ENCODE measurements around the gene BRSK2. TPM values are rescaled to one million over a fixed set of nuclear protein-coding genes. Genes with fewer than 3 reads are reported as not detected.

Gene BRSK2
- total RNA-seq, 1 donor from 2014 or later: 59.9 TPM

GRCh38 chr11:1502954-1503707 lies 113.4 kb downstream of the BRSK2 start:
- no peak overlapping the region for H3K4me3 Mint-ChIP-seq
- TF ChIP-seq, protein P1, sequence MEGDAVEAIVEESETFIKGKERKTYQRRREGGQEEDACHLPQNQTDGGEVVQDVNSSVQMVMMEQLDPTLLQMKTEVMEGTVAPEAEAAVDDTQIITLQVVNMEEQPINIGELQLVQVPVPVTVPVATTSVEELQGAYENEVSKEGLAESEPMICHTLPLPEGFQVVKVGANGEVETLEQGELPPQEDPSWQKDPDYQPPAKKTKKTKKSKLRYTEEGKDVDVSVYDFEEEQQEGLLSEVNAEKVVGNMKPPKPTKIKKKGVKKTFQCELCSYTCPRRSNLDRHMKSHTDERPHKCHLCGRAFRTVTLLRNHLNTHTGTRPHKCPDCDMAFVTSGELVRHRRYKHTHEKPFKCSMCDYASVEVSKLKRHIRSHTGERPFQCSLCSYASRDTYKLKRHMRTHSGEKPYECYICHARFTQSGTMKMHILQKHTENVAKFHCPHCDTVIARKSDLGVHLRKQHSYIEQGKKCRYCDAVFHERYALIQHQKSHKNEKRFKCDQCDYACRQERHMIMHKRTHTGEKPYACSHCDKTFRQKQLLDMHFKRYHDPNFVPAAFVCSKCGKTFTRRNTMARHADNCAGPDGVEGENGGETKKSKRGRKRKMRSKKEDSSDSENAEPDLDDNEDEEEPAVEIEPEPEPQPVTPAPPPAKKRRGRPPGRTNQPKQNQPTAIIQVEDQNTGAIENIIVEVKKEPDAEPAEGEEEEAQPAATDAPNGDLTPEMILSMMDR (conservative IDR thresholded peaks at IDR 0.05): no peak
- H3K4me1 Mint-ChIP-seq: peaks cover 6% of the 10 kb centered on the region
- no peak for DNase-seq (ENCODE audit: low read depth, low spot score)
- peak overlapping the region; percentile 45 for H3K27ac Mint-ChIP-seq (ENCODE audit: unreplicated experiment)
- no peaks in the 10 kb centered on the region for H3K9me3 Mint-ChIP-seq
- H3K36me3 Mint-ChIP-seq (ENCODE audit: low read depth): peaks cover 4% of the 10 kb centered on the region
- no peaks in the 10 kb centered on the region for H3K27me3 Mint-ChIP-seq (ENCODE audit: low read depth)

GRCh38 chr11:1503708-1504104 lies 114.0 kb downstream of the BRSK2 start:
- no peaks in the 10 kb centered on the region for H3K27me3 Mint-ChIP-seq (ENCODE audit: low read depth)
- H3K4me3 Mint-ChIP-seq: no peak overlapping the region
- TF ChIP-seq, protein P1 (conservative IDR thresholded peaks at IDR 0.05): no peak
- no peak for DNase-seq (ENCODE audit: low read depth, low spot score)
- no peak overlapping the region for H3K27ac Mint-ChIP-seq (ENCODE audit: unreplicated experiment)
- H3K36me3 Mint-ChIP-seq (ENCODE audit: low read depth): peaks cover 4% of the 10 kb centered on the region
- H3K9me3 Mint-ChIP-seq: no peaks in the 10 kb centered on the region
- peaks cover 6% of the 10 kb centered on the region for H3K4me1 Mint-ChIP-seq

DNA sequence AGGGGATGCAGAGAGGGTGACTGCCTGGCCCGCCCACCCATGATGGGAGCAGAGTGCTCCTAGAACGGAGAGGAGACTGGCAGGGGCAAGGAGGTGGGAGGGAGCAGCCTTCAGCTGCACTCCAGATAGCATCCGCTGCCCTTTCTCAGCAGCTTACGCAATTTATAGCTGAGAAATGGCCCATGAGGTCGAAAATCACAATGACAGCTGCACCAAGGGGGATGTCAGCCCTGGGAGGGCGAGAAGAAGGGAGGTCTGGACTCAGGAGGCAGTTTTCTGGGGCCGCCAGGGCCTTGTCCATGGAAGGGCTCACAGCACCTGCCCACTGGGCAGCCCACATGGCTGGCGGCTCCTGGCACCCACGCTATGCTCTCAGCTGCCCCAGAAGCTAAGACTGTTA lies 114.4 kb downstream of the BRSK2 start:
- H3K27me3 Mint-ChIP-seq (ENCODE audit: low read depth): no peaks in the 10 kb centered on the region
- no peaks in the 10 kb centered on the region for H3K9me3 Mint-ChIP-seq
- peaks cover 6% of the 10 kb centered on the region for H3K4me1 Mint-ChIP-seq
- no peak overlapping the region for H3K27ac Mint-ChIP-seq (ENCODE audit: unreplicated experiment)
- no peak for DNase-seq (ENCODE audit: low read depth, low spot score)
- H3K4me3 Mint-ChIP-seq: no peak overlapping the region
- H3K36me3 Mint-ChIP-seq (ENCODE audit: low read depth): no peaks in the 10 kb centered on the region
- TF ChIP-seq, protein P1 (conservative IDR thresholded peaks at IDR 0.05): no peak

- Mint-ChIP-seq H3K9me3 (no peaks in the 10 kb centered on the region), H3K27ac (ENCODE audit: unreplicated experiment) (no peak overlapping the region), H3K4me3 (no peak overlapping the region), H3K27me3 (ENCODE audit: low read depth) (no peaks in the 10 kb centered on the region), H3K4me1 (peaks cover 12% of the 10 kb centered on the region), H3K36me3 (ENCODE audit: low read depth) (no peaks in the 10 kb centered on the region)
- TF ChIP-seq, protein P1 (conservative IDR thresholded peaks at IDR 0.05): no peak
- no peak for DNase-seq (ENCODE audit: low read depth, low spot score)
Measured at GRCh38 chr11:1504581-1505290, 115.0 kb downstream of the BRSK2 start.

DNA sequence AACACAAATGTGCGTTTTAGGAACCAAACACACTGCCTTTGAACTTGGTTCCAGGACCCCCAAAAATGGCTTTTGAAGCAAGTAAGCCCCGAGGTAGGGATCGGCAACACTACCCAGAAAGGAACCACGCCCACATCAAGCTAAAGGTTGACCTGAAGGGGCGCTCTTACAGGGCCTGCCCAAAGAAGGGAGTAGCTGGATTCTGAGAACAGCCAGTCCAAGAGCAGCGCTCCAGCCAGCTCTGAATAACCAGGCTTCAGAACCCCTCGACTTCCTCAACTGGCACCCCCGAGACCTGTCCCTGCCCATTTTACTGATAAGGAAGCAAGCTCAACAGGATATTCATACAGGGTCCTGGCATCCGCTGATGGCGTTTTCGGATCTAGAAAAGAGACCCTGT lies 115.7 kb downstream of the BRSK2 start:
- Mint-ChIP-seq H3K27ac (ENCODE audit: unreplicated experiment) (no peak overlapping the region), H3K4me3 (no peak overlapping the region), H3K9me3 (no peaks in the 10 kb centered on the region), H3K36me3 (ENCODE audit: low read depth) (no peaks in the 10 kb centered on the region), H3K4me1 (peaks cover 12% of the 10 kb centered on the region), H3K27me3 (ENCODE audit: low read depth) (no peaks in the 10 kb centered on the region)
- TF ChIP-seq, protein P1 (conservative IDR thresholded peaks at IDR 0.05): no peak
- DNase-seq (ENCODE audit: low read depth, low spot score): no peak
